Thyroid gland (tissue), 4 donors: ENCODE results near the gene DTYMK. TPM values are rescaled to one million over a fixed set of nuclear protein-coding genes. Genes with fewer than 3 reads are reported as not detected.

ENCODE experiments used
- DNase-seq, 2 donors: peaks; one replicate each; pipeline ENCODE4 v3.0.0-alpha.2; 2019
- H3K27ac ChIP-seq, 3 donors: fragments of 200-600 bp; sonication (generic); 1 replicate in 2 of 3; 2 replicates in 1 of 3; pipeline ENCODE4 v1.5.1; 2016 to 2019; ENCODE audit warnings: mild to moderate bottlenecking in 1 of 3, moderate library complexity in 1 of 3
- H3K27me3 ChIP-seq: fragments of 200-600 bp; sonication (generic); one replicate; pipeline ENCODE4 v1.5.1; 2019
- H3K36me3 ChIP-seq, 2 donors: fragments of 200-600 bp; sonication (generic); one replicate each; pipeline ENCODE4 v1.5.1; 2016 to 2019
- H3K4me1 ChIP-seq, 2 donors: fragments of 200-600 bp; sonication (generic); one replicate each; pipeline ENCODE4 v1.5.1; 2017 to 2019
- H3K4me3 ChIP-seq, 3 donors: fragments of 200-600 bp; sonication (generic); replicated peaks in 1 of 3; 1 replicate in 2 of 3; 2 replicates in 1 of 3; pipeline ENCODE4 v1.5.1; 2016; ENCODE audit warnings: mild to moderate bottlenecking in 1 of 3
- H3K9me3 ChIP-seq: fragments of 200-600 bp; sonication (generic); one replicate; pipeline ENCODE4 v1.5.1; 2017
- CTCF ChIP-seq, 6 experiments: fragments of 200-600 bp in 3 of 6; fragments of 450-650 bp in 3 of 6; sonication (generic) in 3 of 6; IDR thresholded peaks; one replicate each; pipeline ENCODE4 v1.5.1; 2016 to 2019; ENCODE audit warnings: antibody characterized with exemption in 6 of 6, mild to moderate bottlenecking in 2 of 6, inconsistent platforms in 1 of 6, moderate library complexity in 1 of 6
- POLR2A ChIP-seq, 2 donors: fragments of 450-650 bp; IDR thresholded peaks; one replicate each; pipeline ENCODE4 v1.6.1; 2017; ENCODE audit warnings: antibody characterized with exemption in 2 of 2, mild to moderate bottlenecking in 2 of 2, moderate library complexity in 1 of 2
- WGBS, 2 donors: methylation state at CpG; one replicate each; pipeline ENCODE4 v1.1.5; 2017; 5-methylcytosine and 5-hydroxymethylcytosine counted together
- intact Hi-C: fragments of 100-400 bp; cut with DNase I; formaldehyde crosslinking; loops from one replicate; pipeline ENCODE4 v1.15.1; 2023
- total RNA-seq, 4 donors: library from RNA; depleted of rRNA; stranded (reverse); fragments of >200 nt; gene quantifications; one replicate each; pipeline ENCODE4 v1.2.3, GENCODE V29; 2016

Gene DTYMK
- total RNA-seq, 4 donors from 2014 or later: 9.6 to 24.0 (median 15.7) TPM

GRCh38 chr2:241701399-241702154 is 15.0 kb upstream of the DTYMK start, which contains the start of gene ING5:
ING5 (plus strand) TSS chr2:241702039; CDS start chr2:241702066, 27 bp downstream.
- Histone ChIP-seq H3K4me3 (peak within 1 kb of the TSS; percentile 55 to 93 (median 90)), H3K27me3 (no peaks in the 10 kb centered on the region), H3K36me3 (peaks cover 9 to 14% of the 10 kb centered on the region in 2 donors), H3K9me3 (no peaks in the 10 kb centered on the region), H3K27ac (peak within 1 kb of the TSS; percentile 54 to 71 (median 69)), H3K4me1 (peaks cover 16 to 17% of the 10 kb centered on the region in 2 donors)
- no peak for TF ChIP-seq CTCF (IDR thresholded peaks at IDR 0.05)
- TF ChIP-seq POLR2A (IDR thresholded peaks at IDR 0.05): peak; percentile 10 to 82
- 0% methylated on average over 2 to 7 of the region's 96 CpGs for WGBS, 2 donors
- intact Hi-C loops: loop anchor here (2.0 to 10.0 kb wide), 3 partner anchors 31 to 347 kb away; partner anchors contain the start of gene FARP2
- peak; percentile 98 for DNase-seq

DNA sequence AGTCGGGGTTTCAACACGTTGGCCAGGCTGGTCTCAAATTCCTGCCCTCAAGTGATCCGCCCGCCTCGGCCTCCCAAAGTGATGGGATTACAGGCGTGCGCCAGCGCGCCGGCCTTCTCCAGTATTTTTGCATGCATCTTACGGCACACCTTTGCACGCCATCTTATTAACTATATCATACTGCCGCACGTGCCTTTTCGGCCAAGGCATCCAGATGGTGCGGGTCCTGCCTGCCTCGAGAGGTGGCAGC is 14.5 kb upstream of the DTYMK start:
- peak overlapping the region; percentile 55 to 93 (median 90) for H3K4me3 ChIP-seq
- no peaks in the 10 kb centered on the region for H3K9me3 ChIP-seq
- H3K27ac ChIP-seq: peak overlapping the region in 1 of 3 donors; percentile 69
- H3K36me3 ChIP-seq: peaks cover 7 to 11% of the 10 kb centered on the region in 2 donors
- whole genome bisulfite sequencing, 2 donors: 1 to 3% methylated on average over 14 to 17 of the region's 17 CpGs
- H3K4me1 ChIP-seq: peaks cover 16 to 17% of the 10 kb centered on the region in 2 donors
- intact Hi-C loops: loop anchor here (5.0 to 10.0 kb wide), 2 partner anchors 176 to 346 kb away; partner anchors contain the start of gene FARP2
- no peak for DNase-seq
- H3K27me3 ChIP-seq: no peaks in the 10 kb centered on the region
- peak in 4 of 6 experiments; percentile 31 to 57 (median 42) for TF ChIP-seq CTCF (IDR thresholded peaks at IDR 0.05)
- TF ChIP-seq POLR2A (IDR thresholded peaks at IDR 0.05): no peak

DNA sequence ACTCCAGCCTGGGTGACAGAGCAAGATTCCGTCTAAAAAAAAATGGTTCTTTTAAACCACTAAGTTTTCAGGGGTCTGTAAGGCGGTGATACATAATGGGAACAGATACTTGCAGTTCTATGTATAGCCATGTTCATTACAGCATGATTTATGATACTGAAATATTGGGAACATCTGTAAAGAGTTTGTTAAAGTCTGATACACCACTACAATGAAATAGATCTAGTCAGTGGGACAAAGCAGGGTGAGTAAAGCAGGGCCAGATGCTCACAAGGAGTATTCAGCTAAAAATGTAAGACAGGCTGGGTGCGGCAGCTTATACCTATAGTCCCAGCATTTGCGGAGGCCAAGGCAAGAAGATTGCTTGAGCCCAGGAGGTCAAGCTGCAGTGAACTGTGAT is 9.0 kb upstream of the DTYMK start:
- no peak overlapping the region for H3K27ac ChIP-seq
- no peak for DNase-seq
- TF ChIP-seq CTCF (IDR thresholded peaks at IDR 0.05) (no peak), POLR2A (IDR thresholded peaks at IDR 0.05) (no peak)
- peaks cover 0 to 2% of the 10 kb centered on the region in 2 donors for H3K36me3 ChIP-seq
- no peaks in the 10 kb centered on the region for H3K27me3 ChIP-seq
- intact Hi-C loops: loop anchor here (10.0 kb wide), 1 partner anchor 191 kb away; the partner anchor contains the start of gene STK25
- no peak overlapping the region for H3K4me3 ChIP-seq
- 93 to 95% methylated on average over 4 of the region's 4 CpGs for WGBS, 2 donors
- H3K4me1 ChIP-seq: peaks cover under 1 to 3% of the 10 kb centered on the region in 2 donors
- H3K9me3 ChIP-seq: no peaks in the 10 kb centered on the region

GRCh38 chr2:241692448-241692847 is 5.8 kb upstream of the DTYMK start:
- no peak overlapping the region for H3K27ac ChIP-seq
- H3K4me3 ChIP-seq: no peak overlapping the region
- H3K36me3 ChIP-seq: peaks cover 2 to 5% of the 10 kb centered on the region in 2 donors
- H3K27me3 ChIP-seq: no peaks in the 10 kb centered on the region
- intact Hi-C loops: loop anchor here (10.0 kb wide), 1 partner anchor 188 kb away; the partner anchor contains the start of gene STK25
- WGBS, 2 donors: 86 to 94% methylated on average over 6 of the region's 6 CpGs
- H3K9me3 ChIP-seq: no peaks in the 10 kb centered on the region
- peaks cover 12 to 15% of the 10 kb centered on the region in 2 donors for H3K4me1 ChIP-seq
- TF ChIP-seq POLR2A (IDR thresholded peaks at IDR 0.05) (no peak), CTCF (IDR thresholded peaks at IDR 0.05) (no peak)
- DNase-seq: no peak

DNA sequence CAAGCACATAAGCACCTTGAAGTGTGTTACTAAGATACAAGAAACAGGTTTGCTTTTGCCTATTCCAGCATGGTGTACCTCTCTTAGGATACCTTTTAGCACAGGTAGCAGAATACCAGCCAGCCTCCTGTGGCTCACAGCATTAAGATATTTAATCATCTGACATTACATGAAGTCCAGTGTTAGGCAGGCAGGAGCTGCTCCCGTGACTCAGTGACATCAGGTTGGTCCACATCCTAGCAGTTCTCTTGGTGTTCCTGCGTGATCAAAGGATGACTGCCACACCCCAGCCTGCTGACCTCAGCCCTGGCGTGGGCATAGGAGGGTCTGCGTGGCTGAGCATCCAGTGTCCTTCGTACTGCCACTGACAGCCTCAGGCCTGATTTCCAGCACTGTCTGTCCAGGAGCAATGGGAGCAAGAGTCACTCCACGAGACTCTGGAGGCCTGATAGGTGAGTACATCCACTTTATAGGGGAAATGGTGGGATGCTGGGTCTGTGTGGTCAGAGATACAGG is 3.6 kb upstream of the DTYMK start:
- Histone ChIP-seq H3K4me3 (no peak overlapping the region), H3K9me3 (no peaks in the 10 kb centered on the region), H3K4me1 (peaks cover 16 to 23% of the 10 kb centered on the region in 2 donors), H3K36me3 (peaks cover 2 to 5% of the 10 kb centered on the region in 2 donors), H3K27me3 (no peaks in the 10 kb centered on the region), H3K27ac (no peak overlapping the region)
- TF ChIP-seq POLR2A (IDR thresholded peaks at IDR 0.05) (no peak), CTCF (IDR thresholded peaks at IDR 0.05) (no peak)
- intact Hi-C loops: loop anchor here (10.0 kb wide), 1 partner anchor 185 kb away; the partner anchor contains the start of gene STK25
- DNase-seq: no peak
- 87 to 96% methylated on average over 6 of the region's 6 CpGs for WGBS, 2 donors
